NCI-H2029 (cell line): Measurements from ENCODE around the gene TMEM120B.
"Not testable (repeated sequence)": the region's sequence is repeated elsewhere in the genome, so short reads cannot be mapped to it uniquely, and the experiment has no call there.

Experiments
- DNase-seq: peaks from one replicate; lab custom pipeline; 2025; lab: John Stamatoyannopoulos, UW

TMEM120B gene

GRCh38 chr12:121775501-121775900 is 62.9 kb downstream of the TMEM120B start:
- DNase-seq = no peak

- DNase-seq = no peak
Measured at GRCh38 chr12:121776190-121777098, 63.9 kb downstream of the TMEM120B start.

- no peak for DNase-seq
Measured at GRCh38 chr12:121778567-121779421, 66.2 kb downstream of the TMEM120B start.

DNA sequence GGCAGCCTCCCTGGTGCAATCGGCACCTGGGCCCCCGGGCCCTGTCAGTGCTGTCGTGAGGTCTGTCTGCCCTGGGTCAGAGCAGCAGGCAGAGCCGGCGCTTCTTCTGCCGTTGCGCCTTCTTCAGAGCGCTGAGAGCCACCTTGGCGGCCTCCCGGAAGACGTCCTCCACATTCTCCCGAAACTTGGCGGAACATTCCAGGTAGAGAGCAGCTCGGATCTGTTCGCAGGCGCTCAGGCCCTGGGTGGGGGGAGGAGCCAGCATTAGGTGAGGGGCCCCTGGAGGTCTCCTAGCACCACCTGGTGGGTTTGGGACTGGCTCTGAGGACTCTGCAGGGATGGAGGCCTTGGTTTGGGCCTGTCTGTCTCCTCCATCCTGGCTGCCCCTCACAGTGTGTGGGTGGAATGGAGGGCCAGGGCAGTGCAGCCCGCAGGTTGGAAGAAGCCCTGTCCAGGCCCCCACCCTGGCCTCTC is 66.9 kb downstream of the TMEM120B start:
- no peak for DNase-seq

DNA sequence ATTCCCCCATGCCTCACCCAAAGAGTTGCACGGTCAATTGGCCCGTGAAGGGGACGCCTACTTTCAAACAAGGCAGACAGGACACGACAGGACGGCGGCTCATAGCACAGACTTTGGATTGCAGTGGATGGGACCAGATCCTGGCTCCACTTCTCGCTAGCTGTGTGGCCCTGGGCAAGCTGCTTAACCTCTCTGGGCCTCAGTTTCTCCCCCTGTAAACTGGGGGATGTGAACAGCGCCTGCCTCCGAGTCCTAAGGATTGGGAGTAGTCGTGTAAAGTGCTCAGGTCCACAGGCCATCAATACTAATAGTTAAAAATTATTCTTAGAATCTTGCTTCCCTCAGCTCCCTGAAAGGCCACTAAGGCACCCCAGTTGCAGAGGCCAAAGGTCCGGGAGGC is 67.9 kb downstream of the TMEM120B start:
- DNase-seq = no peak

GRCh38 chr12:121781484-121781997 is 69.0 kb downstream of the TMEM120B start:
- DNase-seq = no peak

- no peak for DNase-seq
Measured at GRCh38 chr12:121781998-121782979, 69.7 kb downstream of the TMEM120B start.

GRCh38 chr12:121783766-121784165 is 71.2 kb downstream of the TMEM120B start:
- DNase-seq = no peak

DNA sequence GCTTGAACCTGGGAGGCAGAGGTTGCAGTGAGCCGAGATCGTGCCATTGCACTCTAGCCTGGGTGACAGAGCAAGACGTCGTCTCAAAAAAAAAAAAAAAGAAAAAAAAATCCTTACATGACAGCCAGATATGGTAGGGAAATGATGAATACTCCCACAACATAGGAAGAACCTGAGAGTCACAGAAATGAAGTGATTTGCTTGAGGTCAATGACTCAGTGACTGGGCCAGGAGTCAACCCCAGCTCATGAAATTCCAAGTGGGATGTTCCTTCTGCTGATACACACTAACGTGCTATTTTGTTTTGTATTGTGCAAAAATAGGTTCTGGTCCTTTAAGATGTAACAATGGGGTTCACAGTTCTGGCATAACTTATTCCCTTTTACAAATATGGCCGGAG is 71.9 kb downstream of the TMEM120B start:
- DNase-seq = no peak

GRCh38 chr12:121786440-121786825 is 73.9 kb downstream of the TMEM120B start:
- DNase-seq = peak; percentile 69

DNA sequence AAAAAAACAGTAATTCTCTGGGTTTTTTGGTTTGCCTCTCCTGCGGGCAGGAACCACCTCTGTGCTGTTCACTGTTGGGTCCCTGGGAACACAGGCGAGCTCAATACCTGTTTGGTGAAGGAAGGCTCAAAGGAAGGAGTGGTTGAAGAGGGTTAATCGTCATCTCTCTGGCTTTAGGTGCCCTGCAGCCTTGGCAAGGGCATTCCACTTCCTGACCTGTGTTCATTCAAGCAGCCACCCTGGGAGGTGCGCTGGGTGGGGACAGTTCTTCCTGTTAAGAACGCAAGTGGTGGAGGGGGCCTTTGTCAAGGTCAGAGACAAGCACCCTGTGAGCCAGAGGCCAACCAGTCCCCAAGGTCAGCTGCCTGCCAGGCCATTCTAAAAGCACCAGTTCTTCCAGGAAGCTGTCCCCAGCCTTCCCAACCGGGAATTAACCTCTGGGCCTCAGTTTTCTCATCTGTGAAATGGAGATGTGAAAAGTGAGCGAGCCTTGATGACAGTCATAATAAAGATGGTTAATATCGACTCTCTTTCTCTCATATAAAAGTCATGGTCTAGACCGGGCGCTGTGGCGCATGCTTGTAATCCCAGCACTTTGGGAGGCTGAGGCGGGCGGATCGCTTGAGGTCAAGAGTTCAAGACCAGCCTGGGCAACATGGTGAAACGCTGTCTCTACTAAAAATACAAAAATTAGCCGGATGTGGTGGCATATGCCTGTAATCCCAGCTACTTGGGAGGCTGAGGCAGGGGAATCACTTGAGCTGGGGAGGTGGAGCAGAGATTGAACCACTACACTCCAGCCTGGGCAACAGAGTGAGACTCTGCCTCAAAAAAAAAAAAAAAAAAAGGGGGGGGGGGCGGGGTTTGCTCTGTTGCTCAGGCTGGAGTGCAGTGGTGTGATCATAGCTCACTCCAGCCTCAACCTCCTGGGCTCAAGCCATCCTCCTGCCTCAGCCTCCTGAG is 74.8 kb downstream of the TMEM120B start:
- DNase-seq = peak; percentile 29

- DNase-seq = no peak
Measured at GRCh38 chr12:121788176-121788818, 75.7 kb downstream of the TMEM120B start.

GRCh38 chr12:121789233-121789781 is 76.8 kb downstream of the TMEM120B start:
- DNase-seq = no peak

DNA sequence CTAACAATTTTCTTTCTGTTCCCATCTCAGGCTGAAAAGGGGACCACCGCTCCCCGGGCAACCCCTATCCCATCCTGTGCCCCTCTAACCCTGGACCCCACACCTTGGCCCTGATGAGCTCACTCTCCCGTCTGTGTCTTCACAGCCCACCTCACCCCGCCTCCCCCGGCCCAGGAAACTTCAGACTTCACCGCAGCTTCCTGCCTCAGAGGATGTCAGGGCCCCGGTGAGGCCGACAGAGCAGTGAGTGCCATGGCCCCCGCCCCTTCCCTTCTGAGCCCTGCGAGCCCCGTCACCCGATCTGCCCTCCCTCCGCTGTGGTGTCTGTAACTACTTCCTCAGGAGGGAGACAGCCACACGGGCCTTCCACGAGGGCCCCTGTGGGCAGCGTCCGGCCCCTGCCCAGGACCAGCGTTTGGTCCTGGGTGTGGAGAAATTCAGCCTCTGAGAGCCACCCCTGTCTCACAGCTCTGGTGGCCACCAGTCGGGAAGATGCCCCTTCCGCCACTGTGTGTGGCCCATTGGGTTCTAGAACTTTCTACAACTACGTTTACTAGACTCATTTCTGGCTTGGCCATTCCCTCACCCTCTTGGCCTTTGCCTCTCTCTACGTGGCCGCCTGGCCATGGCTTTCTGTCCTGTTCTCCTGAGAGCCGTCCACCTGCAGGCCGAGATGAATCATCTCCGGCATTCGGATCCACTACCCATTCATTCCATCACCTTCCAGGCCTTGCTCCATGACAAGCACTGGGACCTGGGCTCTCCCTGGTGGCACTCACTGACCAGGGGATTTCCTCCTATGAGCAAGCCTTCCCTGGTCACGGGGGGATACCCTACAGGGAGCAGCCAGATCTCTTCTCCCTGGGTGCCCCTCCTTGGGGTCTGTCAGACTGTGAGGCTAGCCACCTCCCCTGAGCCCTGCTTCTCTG is 77.5 kb downstream of the TMEM120B start:
- no peak for DNase-seq

DNA sequence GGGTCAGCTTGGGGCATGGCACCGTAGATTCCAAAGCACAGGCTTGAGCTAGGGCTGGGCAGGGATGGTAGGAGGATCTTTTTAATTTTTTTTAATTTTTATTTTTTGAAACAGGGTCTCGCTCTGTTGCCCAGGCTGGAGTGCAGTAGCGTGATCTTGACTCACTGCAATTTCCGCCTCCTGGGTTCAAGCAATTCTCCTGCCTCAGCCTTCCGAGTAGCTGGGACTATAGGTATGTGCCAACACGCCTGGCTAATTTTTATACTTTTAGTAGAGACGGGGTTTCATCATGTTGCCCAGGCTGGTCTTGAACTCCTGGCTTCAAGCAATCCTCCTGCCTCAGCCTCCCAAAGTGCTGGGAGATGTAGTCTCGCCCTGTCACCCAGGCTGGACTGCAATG is 78.2 kb downstream of the TMEM120B start:
- not testable (repeated sequence) for DNase-seq

DNA sequence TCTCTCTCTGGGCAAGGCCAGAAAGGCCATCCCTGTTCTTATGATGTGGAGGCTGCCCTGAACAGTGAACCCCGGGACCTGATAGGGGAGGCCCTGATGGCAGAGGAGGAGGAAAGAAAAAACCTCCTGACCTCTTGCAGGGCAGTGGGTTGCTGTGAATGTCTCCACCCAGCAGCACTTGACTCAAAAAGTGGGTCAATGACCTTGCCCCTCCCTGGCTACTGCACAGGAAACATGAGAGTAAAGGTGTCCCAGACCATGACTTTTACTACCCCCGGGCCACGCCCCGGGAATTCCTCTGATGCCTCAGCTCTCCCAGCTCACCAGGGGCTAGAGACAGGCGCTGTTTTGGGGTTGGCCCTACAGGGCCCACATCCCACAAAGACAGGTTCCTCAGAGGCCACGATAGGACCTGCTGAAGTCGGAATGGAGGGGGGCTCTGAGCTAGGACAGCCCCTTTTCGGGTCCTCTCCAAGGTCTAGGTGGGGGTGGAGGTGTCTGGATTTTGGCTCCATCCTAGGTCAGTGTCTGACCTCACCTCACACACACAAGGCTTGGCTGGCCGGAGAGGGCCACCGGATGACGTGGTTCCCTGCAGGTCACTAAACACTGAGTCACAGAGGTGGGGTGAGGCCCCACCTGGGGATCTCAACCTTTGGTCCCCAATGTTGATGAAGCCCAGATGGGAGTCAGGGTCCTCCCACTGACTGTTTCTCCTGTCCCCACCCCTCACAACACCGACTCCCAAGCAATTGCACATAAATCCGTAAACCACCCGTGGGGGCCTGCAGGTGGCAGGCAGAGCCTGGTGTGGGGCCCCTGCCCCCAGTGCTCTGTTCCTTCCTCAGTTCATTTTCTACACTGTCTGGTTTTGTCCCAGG is 79.4 kb downstream of the TMEM120B start:
- no peak for DNase-seq
